Pancreas (tissue), 10 donors: Measurements from ENCODE around the gene MAPKAP1. TPM values are rescaled to one million over a fixed set of nuclear protein-coding genes. Genes with fewer than 3 reads are reported as not detected.

Experiments used
- ATAC-seq, 4 donors: fragments of 200-7000 bp; cut with Tn5 transposase; one replicate each; pipeline versions ENCODE4 v1.8.0 to v1.9.1; 2020; ENCODE audit warnings: mild to moderate bottlenecking in 4 of 4, moderate library complexity in 4 of 4
- DNase-seq, 6 donors: peaks; one replicate each; pipeline ENCODE4 v3.0.0-alpha.2; 2020
- FAIRE-seq: peaks from 2 replicates; lab custom pipeline; 2012; peaks lifted over from hg19 to GRCh38; lab: Jason Lieb, UNC
- H3K27ac ChIP-seq, 4 donors: fragments of 200-600 bp; sonication (generic); 1 replicate in 3 of 4; 2 replicates in 1 of 4; pipeline versions ENCODE4 v1.5.0 to v1.8.0; 2020
- H3K27me3 ChIP-seq, 4 donors: fragments of 200-600 bp; one replicate each; pipeline ENCODE4 v1.8.0; 2021
- H3K36me3 ChIP-seq, 3 donors: fragments of 200-600 bp; sonication (generic) in 1 of 3; one replicate each; pipeline versions ENCODE4 v1.5.0 to v1.8.0; 2020 to 2021
- H3K4me1 ChIP-seq, 3 donors: fragments of 200-600 bp; one replicate each; pipeline ENCODE4 v1.8.0; 2021
- H3K4me3 ChIP-seq, 4 donors: fragments of 200-600 bp; sonication (generic) in 2 of 4; one replicate each; pipeline versions ENCODE4 v1.5.0 to v1.8.0; 2020 to 2021
- H3K9me3 ChIP-seq, 4 donors: fragments of 200-600 bp; one replicate each; pipeline ENCODE4 v1.8.0; 2021
- CTCF ChIP-seq, 4 donors: fragments of 200-600 bp; sonication (generic) in 3 of 4; IDR thresholded peaks; one replicate each; pipeline versions ENCODE4 v1.5.0 to v1.8.0; 2021; ENCODE audit warnings: antibody characterized with exemption in 4 of 4
- WGBS, 2 donors: extraction: QIAGEN DNeasy Blood & Tissue Kit; methylation state at CpG; one replicate each; pipeline ENCODE4 v1.1.7; 2013; 5-methylcytosine and 5-hydroxymethylcytosine counted together
- intact Hi-C, 3 donors: fragments of 100-400 bp; cut with DNase I; formaldehyde crosslinking; loops; one replicate each; pipeline versions ENCODE4 v1.11.1 to v1.14.2; 2022
- polyA plus RNA-seq, 2 donors: library from polyadenylated mRNA; stranded (reverse); fragments of 200-250 nt; gene quantifications; one replicate each; pipeline ENCODE4 v1.2.3, GENCODE V29; 2013
- total RNA-seq, 6 donors: library from RNA; stranded (reverse); fragmentation: NEBNext Ultra II Directional in 4 of 6; extraction: Animal tissue kit (Norgen Biotek cat#: 25700) in 4 of 6; gene quantifications; one replicate each; pipeline versions ENCODE4 v1.2.1 to v1.2.4, GENCODE V29; 2021 to 2023
- donor health status: healthy with polysubstance abuse.
- donor health status: DM: no; HTN: no; CAD: no; lungs with moderate emphysema.
- donor health status: DM: no; HTN: no; CAD: no.
- donor health status: control.
- donor health status: control.
- donor health status: Bipolar disorder and iron deficiency.
- donor health status: DM: yes; HTN: yes; CAD: no.
- donor health status: DM: no; HTN: no; CAD: no.
- donor health status: DM: no; HTN: no; CAD: no.
- donor health status: DM: yes; HTN: yes; CAD: no.

MAPKAP1 gene
- total and polyA plus RNA-seq, 8 donors = 18.7 to 42.0 (median 30.4) TPM

- no peaks in the 10 kb centered on the region for H3K27me3 ChIP-seq
- H3K27ac ChIP-seq = no peak overlapping the region
- H3K9me3 ChIP-seq = no peaks in the 10 kb centered on the region
- H3K36me3 ChIP-seq = no peaks in the 10 kb centered on the region
- FAIRE-seq = no peak
- H3K4me3 ChIP-seq = no peak overlapping the region
- WGBS, 2 donors = 77 to 87% methylated on average over 2 of the region's 2 CpGs
- intact Hi-C loops = no loop called here
- no peaks in the 10 kb centered on the region for H3K4me1 ChIP-seq
- no peak for DNase-seq
- no peak for TF ChIP-seq CTCF (IDR thresholded peaks at IDR 0.05)
- ATAC-seq = no peak
These were observed 15.1 kb downstream of the MAPKAP1 start for GRCh38 chr9:125691869-125692268.

GRCh38 chr9:125690679-125691078 is 16.3 kb downstream of the MAPKAP1 start:
- H3K9me3 ChIP-seq = no peaks in the 10 kb centered on the region
- H3K27me3 ChIP-seq = no peaks in the 10 kb centered on the region
- H3K27ac ChIP-seq = no peak overlapping the region
- ATAC-seq (peak in 1 of 4 donors; percentile 69), FAIRE-seq (no peak), DNase-seq (no peak)
- H3K4me1 ChIP-seq = no peaks in the 10 kb centered on the region
- H3K36me3 ChIP-seq = no peaks in the 10 kb centered on the region
- WGBS, 2 donors = 89 to 90% methylated on average over 10 of the region's 10 CpGs
- intact Hi-C loops = no loop called here
- H3K4me3 ChIP-seq = no peak overlapping the region
- no peak for TF ChIP-seq CTCF (IDR thresholded peaks at IDR 0.05)

DNA sequence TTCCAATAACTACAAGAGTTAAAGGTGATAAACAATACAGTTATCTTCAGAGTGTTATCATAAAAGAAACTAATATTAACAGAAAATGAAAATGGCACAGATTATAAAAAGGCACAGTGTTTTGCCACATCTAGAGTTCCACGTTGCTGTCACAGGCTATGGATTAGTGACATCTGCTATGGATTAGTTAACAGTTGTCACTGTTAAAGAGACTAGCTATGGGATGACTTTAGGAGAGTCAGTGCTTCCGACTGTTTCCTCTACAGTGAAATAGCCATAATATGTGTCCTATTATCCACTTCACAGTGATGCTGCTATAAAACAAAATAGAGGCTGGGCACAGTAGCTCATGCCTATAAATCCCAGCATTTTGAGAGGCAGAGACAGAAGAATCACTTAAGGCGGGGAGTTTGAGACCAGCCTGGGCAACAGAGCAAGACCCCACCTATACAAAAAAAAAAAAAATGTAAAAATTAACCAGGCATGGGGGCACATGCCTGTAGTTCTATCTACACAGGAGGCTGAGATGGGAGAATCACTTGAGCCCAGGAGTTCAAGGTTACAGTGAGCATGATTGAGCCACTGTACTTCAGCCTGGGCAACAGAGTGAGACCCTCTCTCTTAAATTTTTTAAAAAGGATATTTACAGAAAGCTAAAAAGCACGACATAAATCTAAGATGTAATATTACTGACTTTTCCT is 19.7 kb downstream of the MAPKAP1 start:
- ATAC-seq = no peak

DNA sequence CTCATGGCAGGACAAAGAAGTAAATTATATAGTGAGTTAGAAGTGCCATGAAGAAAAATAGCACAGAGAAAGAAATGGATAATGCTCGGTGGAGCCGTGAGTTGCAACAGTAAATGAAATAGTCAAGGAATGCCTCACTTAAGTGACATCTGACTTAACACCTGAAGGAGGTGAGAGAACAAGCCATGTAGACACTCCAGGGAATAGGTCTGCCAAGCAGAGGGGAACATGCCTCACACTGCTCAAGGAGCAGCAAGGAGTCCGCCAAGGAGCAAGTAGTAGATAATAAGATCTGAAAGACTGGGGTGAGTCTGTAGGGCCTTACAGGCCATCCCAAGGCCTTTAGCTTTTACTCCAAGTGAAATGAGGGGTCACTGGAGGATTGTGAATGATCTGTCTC is 21.8 kb downstream of the MAPKAP1 start:
- ATAC-seq = no peak
- WGBS, 2 donors = 95 to 98% methylated on average over 3 of the region's 3 CpGs
- H3K27ac ChIP-seq = no peak overlapping the region
- no peaks in the 10 kb centered on the region for H3K4me1 ChIP-seq
- H3K36me3 ChIP-seq = no peaks in the 10 kb centered on the region
- no peak for FAIRE-seq
- no peaks in the 10 kb centered on the region for H3K27me3 ChIP-seq
- no peaks in the 10 kb centered on the region for H3K9me3 ChIP-seq
- no peak overlapping the region for H3K4me3 ChIP-seq
- TF ChIP-seq CTCF (IDR thresholded peaks at IDR 0.05) = no peak
- intact Hi-C loops = no loop called here
- DNase-seq = no peak

More for the DNA sequence above, 19.7 kb downstream of the MAPKAP1 start:
- no peaks in the 10 kb centered on the region for H3K9me3 ChIP-seq
- no peak overlapping the region for H3K27ac ChIP-seq
- no peak for TF ChIP-seq CTCF (IDR thresholded peaks at IDR 0.05)
- H3K36me3 ChIP-seq = no peaks in the 10 kb centered on the region
- FAIRE-seq (no peak), DNase-seq (no peak)
- no peak overlapping the region for H3K4me3 ChIP-seq
- intact Hi-C loops = no loop called here
- 75 to 78% methylated on average over 4 of the region's 4 CpGs for WGBS, 2 donors
- H3K27me3 ChIP-seq = no peaks in the 10 kb centered on the region
- H3K4me1 ChIP-seq = no peaks in the 10 kb centered on the region

DNA sequence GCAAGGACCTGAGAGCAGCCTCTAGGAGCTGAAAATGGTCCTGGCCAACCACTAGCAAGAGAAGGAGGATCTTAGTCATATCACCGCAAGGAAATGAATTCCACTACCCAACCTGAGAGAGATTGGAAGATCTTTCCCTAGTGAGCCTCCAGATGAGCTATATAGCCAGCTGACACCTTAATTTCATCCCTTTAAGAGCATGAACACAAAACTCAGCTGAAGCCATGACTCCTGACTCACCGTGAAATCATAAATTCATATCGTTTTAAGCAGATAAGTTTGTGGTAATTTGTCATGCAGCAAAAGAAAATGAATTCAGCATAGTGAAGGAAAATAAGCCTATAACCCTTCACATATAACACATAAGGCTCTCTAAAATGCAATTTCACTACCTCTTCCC is 23.5 kb downstream of the MAPKAP1 start:
- FAIRE-seq (no peak), ATAC-seq (no peak), DNase-seq (no peak)
- intact Hi-C loops = no loop called here
- TF ChIP-seq CTCF (IDR thresholded peaks at IDR 0.05) = no peak
- Histone ChIP-seq H3K9me3 (no peaks in the 10 kb centered on the region), H3K4me3 (no peak overlapping the region), H3K27me3 (no peaks in the 10 kb centered on the region), H3K4me1 (no peaks in the 10 kb centered on the region), H3K36me3 (no peaks in the 10 kb centered on the region), H3K27ac (no peak overlapping the region)
- 91 to 97% methylated on average over 3 of the region's 3 CpGs for WGBS, 2 donors
